HepG2 (cell line): ENCODE results near the gene ANKLE1. TPM values are rescaled to one million over a fixed set of nuclear protein-coding genes. Genes with fewer than 3 reads are reported as not detected.

Source experiments
- HOXA5 ChIP-seq: sonication (generic); formaldehyde crosslinking; IDR thresholded peaks from 2 replicates; pipeline ENCODE4 v1.4.0; 2020; ENCODE audit warnings: missing genetic modification reagents
- MXD3 ChIP-seq: IDR thresholded peaks from 2 replicates; pipeline ENCODE4 v1.6.1; 2016; ENCODE audit warnings: mild to moderate bottlenecking, missing biosample characterization, missing genetic modification reagents
- NR2F1 ChIP-seq, 2 experiments: fragments of 450-650 bp in 1 of 2; formaldehyde crosslinking in 1 of 2; IDR thresholded peaks; 2 replicates each; pipeline versions ENCODE4 v1.5.0 to v1.6.1; 2016 to 2020; ENCODE audit warnings: mild to moderate bottlenecking in 1 of 2, missing compliant biosample characterization in 1 of 2, missing genetic modification reagents in 1 of 2, moderate library complexity in 1 of 2
- POGZ ChIP-seq: sonication (generic); formaldehyde crosslinking; IDR thresholded peaks from 2 replicates; pipeline ENCODE4 v1.4.0; 2020; ENCODE audit warnings: mild to moderate bottlenecking, missing genetic modification reagents
- SRY ChIP-seq: sonication (generic); formaldehyde crosslinking; IDR thresholded peaks from 2 replicates; pipeline ENCODE4 v1.8.0; 2022; ENCODE audit warnings: mild to moderate bottlenecking, missing genetic modification reagents
- TAF1 ChIP-seq: sonication (generic); formaldehyde crosslinking; IDR thresholded peaks from 2 replicates; pipeline ENCODE4 v1.4.0; 2020; ENCODE audit warnings: missing genetic modification reagents
- TEAD3 ChIP-seq: optimal IDR thresholded peaks from 2 replicates; pipeline ENCODE3; 2016; ENCODE audit warnings: borderline replicate concordance
- TFDP1 ChIP-seq: IDR thresholded peaks from 2 replicates; pipeline ENCODE4 v1.6.1; 2016; ENCODE audit warnings: missing compliant biosample characterization, missing genetic modification reagents, borderline replicate concordance
- THYN1 ChIP-seq: sonication (generic); formaldehyde crosslinking; IDR thresholded peaks from 2 replicates; pipeline ENCODE4 v1.8.1; 2023; ENCODE audit warnings: low read depth, mild to moderate bottlenecking, moderate library complexity, missing genetic modification reagents, borderline replicate concordance
- ZKSCAN5 ChIP-seq: sonication (generic); formaldehyde crosslinking; IDR thresholded peaks from 2 replicates; pipeline ENCODE4 v1.5.1; 2020; ENCODE audit warnings: mild to moderate bottlenecking, missing genetic modification reagents
- ZMAT3 ChIP-seq: sonication (generic); formaldehyde crosslinking; conservative IDR thresholded peaks from 2 replicates; pipeline ENCODE4 v1.7.0; 2021; ENCODE audit warnings: missing genetic modification reagents
- ZNF121 ChIP-seq: sonication (generic); formaldehyde crosslinking; IDR thresholded peaks from 2 replicates; pipeline ENCODE4 v1.5.0; 2020; ENCODE audit warnings: mild to moderate bottlenecking, missing genetic modification reagents
- ZNF260 ChIP-seq: sonication (generic); formaldehyde crosslinking; IDR thresholded peaks from 2 replicates; pipeline ENCODE4 v1.4.0; 2020; ENCODE audit warnings: missing genetic modification reagents, low read depth, mild to moderate bottlenecking, borderline replicate concordance
- ZNF264 ChIP-seq: sonication (generic); formaldehyde crosslinking; IDR thresholded peaks from 2 replicates; pipeline ENCODE4 v1.4.0; 2020; ENCODE audit warnings: missing genetic modification reagents
- ZNF446 ChIP-seq: sonication (generic); formaldehyde crosslinking; IDR thresholded peaks from 2 replicates; pipeline ENCODE4 v1.5.0; 2020; ENCODE audit warnings: mild to moderate bottlenecking, missing genetic modification reagents
- ZNF451 ChIP-seq: sonication (generic); formaldehyde crosslinking; IDR thresholded peaks from 2 replicates; pipeline ENCODE4 v1.5.0; 2020; ENCODE audit warnings: mild to moderate bottlenecking, missing genetic modification reagents
- ZNF577 ChIP-seq: sonication (generic); formaldehyde crosslinking; IDR thresholded peaks from 2 replicates; pipeline ENCODE4 v1.4.0; 2020; ENCODE audit warnings: mild to moderate bottlenecking, low read depth, missing genetic modification reagents, borderline replicate concordance
- ZNF598 ChIP-seq: sonication (generic); formaldehyde crosslinking; IDR thresholded peaks from 2 replicates; pipeline ENCODE4 v1.5.1; 2020; ENCODE audit warnings: mild to moderate bottlenecking, missing genetic modification reagents, borderline replicate concordance
- ZNF710 ChIP-seq: sonication (generic); formaldehyde crosslinking; IDR thresholded peaks from 2 replicates; pipeline ENCODE4 v1.5.0; 2020; ENCODE audit warnings: mild to moderate bottlenecking, missing genetic modification reagents, borderline replicate concordance
- ZNF737 ChIP-seq: sonication (generic); formaldehyde crosslinking; IDR thresholded peaks from 2 replicates; pipeline ENCODE4 v1.5.0; 2020; ENCODE audit warnings: missing genetic modification reagents, mild to moderate bottlenecking, borderline replicate concordance
- ZSCAN30 ChIP-seq: sonication (generic); formaldehyde crosslinking; IDR thresholded peaks from 2 replicates; pipeline ENCODE4 v1.5.0; 2020; ENCODE audit warnings: mild to moderate bottlenecking, missing genetic modification reagents
- polyA plus RNA-seq, 8 experiments: library from polyadenylated mRNA; depleted of rRNA in 3 of 8; stranded (reverse) in 7 of 8; unstranded in 1 of 8; fragments of >200 nt; fragmentation: Illumina TruSeq in 4 of 8; extraction: Trizol in 4 of 8; gene quantifications; 2 replicates each; pipeline versions ENCODE4 v1.2.1 to v1.2.3, GENCODE V29; 2011 to 2016; ENCODE audit warnings: low read depth in 4 of 8, missing spikeins in 1 of 8, mixed read lengths in 1 of 8; ENCODE audit not compliant: insufficient read depth in 1 of 8
- total RNA-seq, 5 experiments: library from RNA; depleted of rRNA; stranded (reverse); fragments of >200 nt; fragmentation: Illumina TruSeq; extraction: Trizol; gene quantifications; 2 replicates each; pipeline ENCODE4 v1.2.3, GENCODE V29; 2016; ENCODE audit warnings: low read depth in 1 of 5
- TF ChIP-seq, protein P1 (sequence below): IDR thresholded peaks from 2 replicates; pipeline ENCODE4 v1.6.1; 2016
- TF ChIP-seq, protein P2 (sequence below): sonication (generic); formaldehyde crosslinking; IDR thresholded peaks from 2 replicates; pipeline ENCODE4 v1.5.0; 2020; ENCODE audit warnings: missing genetic modification reagents

Gene ANKLE1
- total and polyA plus RNA-seq, 2 of the 13 experiments (the other 11 are each of a cell fraction or from before 2014, with no cell fraction given), result 0.69 to 1.5 TPM

- no peak for TF ChIP-seq ZNF710 (CRISPR knock-in tag)
- peak; percentile 51; the same call in 1 of the 2 replicates for TF ChIP-seq TFDP1 (CRISPR knock-in tag)
- TF ChIP-seq POGZ (CRISPR knock-in tag), result no peak
- no peak for TF ChIP-seq ZNF598 (CRISPR knock-in tag)
- TF ChIP-seq SRY (CRISPR knock-in tag), result no peak
- no peak for TF ChIP-seq MXD3 (CRISPR knock-in tag)
- no peak for TF ChIP-seq ZNF577 (CRISPR knock-in tag)
- no peak for TF ChIP-seq ZNF260 (CRISPR knock-in tag)
- no peak for TF ChIP-seq THYN1 (CRISPR knock-in tag)
- TF ChIP-seq TAF1, result peak; percentile 61; the same call in 1 of the 2 replicates
- TF ChIP-seq ZNF121 (CRISPR knock-in tag), result no peak
- TF ChIP-seq ZSCAN30 (CRISPR knock-in tag), result no peak
- 0 out of 2 replicates have a peak, but pooled peaks have one; percentile 56 for TF ChIP-seq ZMAT3
- peak; percentile 63; the same call in 1 of the 2 replicates for TF ChIP-seq HOXA5 (CRISPR knock-in tag)
- TF ChIP-seq ZNF264 (CRISPR knock-in tag), result no peak
- TF ChIP-seq, protein P1, sequence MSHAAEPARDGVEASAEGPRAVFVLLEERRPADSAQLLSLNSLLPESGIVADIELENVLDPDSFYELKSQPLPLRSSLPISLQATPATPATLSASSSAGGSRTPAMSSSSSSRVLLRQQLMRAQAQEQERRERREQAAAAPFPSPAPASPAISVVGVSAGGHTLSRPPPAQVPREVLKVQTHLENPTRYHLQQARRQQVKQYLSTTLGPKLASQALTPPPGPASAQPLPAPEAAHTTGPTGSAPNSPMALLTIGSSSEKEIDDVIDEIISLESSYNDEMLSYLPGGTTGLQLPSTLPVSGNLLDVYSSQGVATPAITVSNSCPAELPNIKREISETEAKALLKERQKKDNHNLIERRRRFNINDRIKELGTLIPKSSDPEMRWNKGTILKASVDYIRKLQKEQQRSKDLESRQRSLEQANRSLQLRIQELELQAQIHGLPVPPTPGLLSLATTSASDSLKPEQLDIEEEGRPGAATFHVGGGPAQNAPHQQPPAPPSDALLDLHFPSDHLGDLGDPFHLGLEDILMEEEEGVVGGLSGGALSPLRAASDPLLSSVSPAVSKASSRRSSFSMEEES, result no peak
- no peak for TF ChIP-seq ZNF737 (CRISPR knock-in tag)
- TF ChIP-seq, protein P2, sequence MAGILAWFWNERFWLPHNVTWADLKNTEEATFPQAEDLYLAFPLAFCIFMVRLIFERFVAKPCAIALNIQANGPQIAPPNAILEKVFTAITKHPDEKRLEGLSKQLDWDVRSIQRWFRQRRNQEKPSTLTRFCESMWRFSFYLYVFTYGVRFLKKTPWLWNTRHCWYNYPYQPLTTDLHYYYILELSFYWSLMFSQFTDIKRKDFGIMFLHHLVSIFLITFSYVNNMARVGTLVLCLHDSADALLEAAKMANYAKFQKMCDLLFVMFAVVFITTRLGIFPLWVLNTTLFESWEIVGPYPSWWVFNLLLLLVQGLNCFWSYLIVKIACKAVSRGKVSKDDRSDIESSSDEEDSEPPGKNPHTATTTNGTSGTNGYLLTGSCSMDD, result no peak
- TF ChIP-seq ZNF451 (CRISPR knock-in tag), result no peak
- TF ChIP-seq ZNF446, result no peak
- peak; percentile 26 to 69; a peak in 2 of 4 replicates for TF ChIP-seq NR2F1 (CRISPR knock-in tag; IDR thresholded peaks at IDR 0.05)
- TF ChIP-seq ZKSCAN5, result no peak
- TF ChIP-seq TEAD3 (CRISPR knock-in tag), result peak; percentile 36
These were observed 21.7 kb downstream of the ANKLE1 start, which contains the start of gene ABHD8 (continued) for GRCh38 chr19:17303167-17303939.
